GM19099 (cell line): ENCODE results near the gene TEDC1.

Source experiments
- POLR2A ChIP-seq: IDR thresholded peaks from 3 replicates; pipeline ENCODE4 v1.6.1; 2011; ENCODE audit warnings: low read depth; ENCODE audit not compliant: insufficient read length; ENCODE audit errors: extremely low read depth

TEDC1 gene

GRCh38 chr14:105476097-105476830 is 14.8 kb upstream of the TEDC1 start:
- TF ChIP-seq POLR2A, result no peak

- TF ChIP-seq POLR2A, result no peak
These were observed 14.0 kb upstream of the TEDC1 start for GRCh38 chr14:105476831-105477659.

GRCh38 chr14:105477660-105478397 is 13.2 kb upstream of the TEDC1 start:
- TF ChIP-seq POLR2A, result no peak

- TF ChIP-seq POLR2A, result no peak
These were observed 12.4 kb upstream of the TEDC1 start for GRCh38 chr14:105478398-105479251.

- TF ChIP-seq POLR2A, result no peak
These were observed 11.5 kb upstream of the TEDC1 start for GRCh38 chr14:105479431-105480158.

- no peak for TF ChIP-seq POLR2A
These were observed 10.8 kb upstream of the TEDC1 start for GRCh38 chr14:105480199-105480746.

- TF ChIP-seq POLR2A, result no peak
These were observed 9.9 kb upstream of the TEDC1 start for GRCh38 chr14:105480807-105481801.

GRCh38 chr14:105481886-105482457 is 9.1 kb upstream of the TEDC1 start:
- no peak for TF ChIP-seq POLR2A

- TF ChIP-seq POLR2A, result no peak
These were observed 8.4 kb upstream of the TEDC1 start for GRCh38 chr14:105482486-105483110.

GRCh38 chr14:105483300-105484068 is 7.6 kb upstream of the TEDC1 start:
- TF ChIP-seq POLR2A, result no peak
